Measurements from ENCODE around the gene RFPL3. TPM values are rescaled to one million over a fixed set of nuclear protein-coding genes. Genes with fewer than 3 reads are reported as not detected.

RFPL3 gene
- total and polyA plus RNA-seq, 10 of the 15 experiments (the other 5 are each of a cell fraction or from before 2014, with no cell fraction given): not detected

DNA sequence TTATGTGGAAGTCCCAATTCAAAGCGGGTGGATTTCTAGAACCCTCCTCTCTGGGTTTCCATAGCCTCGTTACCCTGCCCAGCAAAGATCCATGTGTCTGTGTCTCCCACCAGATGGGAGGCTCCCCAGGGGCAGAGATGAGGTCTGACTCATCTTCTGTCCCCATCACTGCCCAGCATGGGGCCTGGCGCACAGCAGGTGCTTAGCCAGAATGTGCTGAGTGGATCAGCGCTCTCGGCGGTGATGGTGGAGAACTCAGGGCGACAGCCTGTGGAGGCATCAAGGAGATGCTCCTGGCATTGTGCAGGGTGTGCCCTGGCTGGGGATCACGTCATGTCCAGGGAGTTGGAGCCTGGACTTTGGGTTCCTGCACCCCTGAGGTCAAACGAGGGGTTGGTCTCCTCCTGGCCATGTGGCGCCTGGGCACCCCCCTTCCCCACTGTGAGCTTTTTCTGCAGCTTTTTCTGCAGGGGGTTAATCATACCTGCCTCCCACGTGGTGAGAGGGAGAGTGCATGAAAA lies 46.1 kb upstream of the RFPL3 start:
- ChIA-PET POLR2A (no interaction called here), SMC1A (ENCODE audit: uncharacterized antibody, unreplicated experiment) (no interaction called here), RAD21 (ENCODE audit: unreplicated experiment) (no interaction called here), CTCF (interaction anchor here (0.6 to 1.0 kb wide), 2 partner anchors 10 to 13 kb away, joined by 3 read pairs; no protein-coding TSS in a partner anchor)
- intact Hi-C loops (cut with micrococcal nuclease; ENCODE audit: unreplicated experiment): no loop called here
- no peak overlapping the region for H2AFZ ChIP-seq (ENCODE audit: control insufficient read depth, low read depth, low read length)
- no peak overlapping the region for H3K4me3 ChIP-seq
- no peak overlapping the region for H3K27ac ChIP-seq (ENCODE audit: control insufficient read depth, insufficient read depth)
- H3K4me1 ChIP-seq (ENCODE audit: control insufficient read depth, insufficient read depth, low read length): no peaks in the 10 kb centered on the region
- WGBS (ENCODE audit: insufficient coverage, insufficient replicate concordance, low lambda C conversion rate, missing lambda C conversion rate): 24% methylated on average over 11 of the region's 11 CpGs
- no peaks in the 10 kb centered on the region for H3K36me3 ChIP-seq (ENCODE audit: control insufficient read depth in 2 of 2, insufficient read depth in 2 of 2, low read length in 1 of 2)
- H3K9me3 ChIP-seq (replicated peaks; ENCODE audit: control insufficient read depth, insufficient read depth, low read length): no peaks in the 10 kb centered on the region
- no peak overlapping the region for H3K4me2 ChIP-seq (ENCODE audit: control insufficient read depth, insufficient read depth)
- no peak overlapping the region for H3K9ac ChIP-seq (ENCODE audit: control insufficient read depth, insufficient read depth, low read length)
- no peak for FAIRE-seq
- BruUV-seq (replicated peaks): no TSS peak
- no peak for ATAC-seq
- H4K20me1 ChIP-seq (ENCODE audit: control insufficient read depth, insufficient read depth): no peaks in the 10 kb centered on the region
- H3K79me2 ChIP-seq (ENCODE audit: control insufficient read depth, insufficient read depth, low read length): no peaks in the 10 kb centered on the region
- DNase-seq (ENCODE audit: low read depth, low spot score): no peak
- no peaks in the 10 kb centered on the region for H3K27me3 ChIP-seq (replicated peaks in 1 of 2; ENCODE audit: control insufficient read depth in 2 of 2, insufficient read depth in 2 of 2, low read length in 1 of 2)
- in situ Hi-C loops (cut with MboI): no loop called here
- TF ChIP-seq, protein P1, sequence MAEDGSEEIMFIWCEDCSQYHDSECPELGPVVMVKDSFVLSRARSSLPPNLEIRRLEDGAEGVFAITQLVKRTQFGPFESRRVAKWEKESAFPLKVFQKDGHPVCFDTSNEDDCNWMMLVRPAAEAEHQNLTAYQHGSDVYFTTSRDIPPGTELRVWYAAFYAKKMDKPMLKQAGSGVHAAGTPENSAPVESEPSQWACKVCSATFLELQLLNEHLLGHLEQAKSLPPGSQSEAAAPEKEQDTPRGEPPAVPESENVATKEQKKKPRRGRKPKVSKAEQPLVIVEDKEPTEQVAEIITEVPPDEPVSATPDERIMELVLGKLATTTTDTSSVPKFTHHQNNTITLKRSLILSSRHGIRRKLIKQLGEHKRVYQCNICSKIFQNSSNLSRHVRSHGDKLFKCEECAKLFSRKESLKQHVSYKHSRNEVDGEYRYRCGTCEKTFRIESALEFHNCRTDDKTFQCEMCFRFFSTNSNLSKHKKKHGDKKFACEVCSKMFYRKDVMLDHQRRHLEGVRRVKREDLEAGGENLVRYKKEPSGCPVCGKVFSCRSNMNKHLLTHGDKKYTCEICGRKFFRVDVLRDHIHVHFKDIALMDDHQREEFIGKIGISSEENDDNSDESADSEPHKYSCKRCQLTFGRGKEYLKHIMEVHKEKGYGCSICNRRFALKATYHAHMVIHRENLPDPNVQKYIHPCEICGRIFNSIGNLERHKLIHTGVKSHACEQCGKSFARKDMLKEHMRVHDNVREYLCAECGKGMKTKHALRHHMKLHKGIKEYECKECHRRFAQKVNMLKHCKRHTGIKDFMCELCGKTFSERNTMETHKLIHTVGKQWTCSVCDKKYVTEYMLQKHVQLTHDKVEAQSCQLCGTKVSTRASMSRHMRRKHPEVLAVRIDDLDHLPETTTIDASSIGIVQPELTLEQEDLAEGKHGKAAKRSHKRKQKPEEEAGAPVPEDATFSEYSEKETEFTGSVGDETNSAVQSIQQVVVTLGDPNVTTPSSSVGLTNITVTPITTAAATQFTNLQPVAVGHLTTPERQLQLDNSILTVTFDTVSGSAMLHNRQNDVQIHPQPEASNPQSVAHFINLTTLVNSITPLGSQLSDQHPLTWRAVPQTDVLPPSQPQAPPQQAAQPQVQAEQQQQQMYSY (CRISPR knock-in tag; IDR thresholded peaks at IDR 0.05): no peak
- no peak for TF ChIP-seq FOXM1 (IDR thresholded peaks at IDR 0.05; ENCODE audit: low read depth, low read length)
- no peak for TF ChIP-seq STAT3 (IDR thresholded peaks at IDR 0.05; ENCODE audit: low read depth, low read length)
- TF ChIP-seq SP1 (IDR thresholded peaks at IDR 0.05; ENCODE audit: low read depth, low read length): no peak
- no peak for TF ChIP-seq CBFB (IDR thresholded peaks at IDR 0.05; ENCODE audit: low read depth)
- TF ChIP-seq SMARCA5 (IDR thresholded peaks at IDR 0.05): no peak
- TF ChIP-seq, protein P2, sequence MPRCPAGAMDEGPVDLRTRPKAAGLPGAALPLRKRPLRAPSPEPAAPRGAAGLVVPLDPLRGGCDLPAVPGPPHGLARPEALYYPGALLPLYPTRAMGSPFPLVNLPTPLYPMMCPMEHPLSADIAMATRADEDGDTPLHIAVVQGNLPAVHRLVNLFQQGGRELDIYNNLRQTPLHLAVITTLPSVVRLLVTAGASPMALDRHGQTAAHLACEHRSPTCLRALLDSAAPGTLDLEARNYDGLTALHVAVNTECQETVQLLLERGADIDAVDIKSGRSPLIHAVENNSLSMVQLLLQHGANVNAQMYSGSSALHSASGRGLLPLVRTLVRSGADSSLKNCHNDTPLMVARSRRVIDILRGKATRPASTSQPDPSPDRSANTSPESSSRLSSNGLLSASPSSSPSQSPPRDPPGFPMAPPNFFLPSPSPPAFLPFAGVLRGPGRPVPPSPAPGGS (IDR thresholded peaks at IDR 0.05; ENCODE audit: borderline replicate concordance, insufficient read depth, low read depth, low read length, poor library complexity, severe bottlenecking): no peak
- TF ChIP-seq EP300 (IDR thresholded peaks at IDR 0.05; ENCODE audit: borderline replicate concordance in 1 of 2, control insufficient read depth in 1 of 2, low read depth in 2 of 2, low read length in 2 of 2): no peak
- no peak for TF ChIP-seq SREBF1 (IDR thresholded peaks at IDR 0.05; ENCODE audit: low read length)
- TF ChIP-seq, protein P3, sequence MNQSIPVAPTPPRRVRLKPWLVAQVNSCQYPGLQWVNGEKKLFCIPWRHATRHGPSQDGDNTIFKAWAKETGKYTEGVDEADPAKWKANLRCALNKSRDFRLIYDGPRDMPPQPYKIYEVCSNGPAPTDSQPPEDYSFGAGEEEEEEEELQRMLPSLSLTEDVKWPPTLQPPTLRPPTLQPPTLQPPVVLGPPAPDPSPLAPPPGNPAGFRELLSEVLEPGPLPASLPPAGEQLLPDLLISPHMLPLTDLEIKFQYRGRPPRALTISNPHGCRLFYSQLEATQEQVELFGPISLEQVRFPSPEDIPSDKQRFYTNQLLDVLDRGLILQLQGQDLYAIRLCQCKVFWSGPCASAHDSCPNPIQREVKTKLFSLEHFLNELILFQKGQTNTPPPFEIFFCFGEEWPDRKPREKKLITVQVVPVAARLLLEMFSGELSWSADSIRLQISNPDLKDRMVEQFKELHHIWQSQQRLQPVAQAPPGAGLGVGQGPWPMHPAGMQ (IDR thresholded peaks at IDR 0.05; ENCODE audit: borderline replicate concordance): no peak
- TF ChIP-seq CHD1 (IDR thresholded peaks at IDR 0.05; ENCODE audit: low read depth, low read length): no peak
- no peak for TF ChIP-seq ATF3 (IDR thresholded peaks at IDR 0.05; ENCODE audit: borderline replicate concordance, extremely low read depth, low read depth, low read length)
- no peak for TF ChIP-seq USF2 (IDR thresholded peaks at IDR 0.05; ENCODE audit: borderline replicate concordance, low read depth, low read length)
- TF ChIP-seq ZNF384 (IDR thresholded peaks at IDR 0.05; ENCODE audit: borderline replicate concordance, low read depth, low read length): no peak
- no peak for TF ChIP-seq ETV6 (conservative IDR thresholded peaks at IDR 0.05 in 1 of 2, IDR thresholded peaks at IDR 0.05 in 1 of 2; ENCODE audit: borderline replicate concordance in 1 of 2, low read depth in 1 of 2)
- no peak for TF ChIP-seq IKZF1 (conservative IDR thresholded peaks at IDR 0.05)
- no peak for TF ChIP-seq JUND (IDR thresholded peaks at IDR 0.05; ENCODE audit: low read depth, low read length)

Data from GM12878 (cell line).